OCI-LY7 (cell line): ENCODE results near the gene RCL1. TPM values are rescaled to one million over a fixed set of nuclear protein-coding genes. Genes with fewer than 3 reads are reported as not detected.
"Not testable (repeated sequence)": the region's sequence is repeated elsewhere in the genome, so short reads cannot be mapped to it uniquely, and the experiment has no call there.

Experiments used
- BruUV-seq: library from RNA; stranded (reverse); fragments of 400-500 nt; replicated peaks from 2 replicates; lab custom pipeline; 2021; lab: Mats Ljungman, UMichigan
- CTCF ChIA-PET: fragments of 300-600 bp; sonication (Branson Sonifier 250); formaldehyde crosslinking; loops from one replicate; lab custom pipeline; 2022; ENCODE audit warnings: antibody characterized with exemption; ENCODE audit not compliant: unreplicated experiment; lab: Charles Lee
- POLR2A ChIA-PET: fragments of 300-600 bp; sonication (Branson Sonifier 250); formaldehyde crosslinking; loops from one replicate; lab custom pipeline; 2022; ENCODE audit warnings: antibody characterized with exemption; lab: Charles Lee
- DNase-seq: peaks from one replicate; pipeline ENCODE4 v3.0.0-alpha.2; 2015; ENCODE audit warnings: low spot score
- H2AFZ ChIP-seq: fragments of 200-600 bp; sonication (generic), shearing (Covaris generic); 2 replicates; pipeline ENCODE4 v1.6.1; 2014; ENCODE audit warnings: mild to moderate bottlenecking, antibody characterized with exemption, low read length, moderate library complexity
- H3K27ac ChIP-seq: fragments of 200-600 bp; sonication (generic); 2 replicates; pipeline ENCODE4 v1.5.1; 2014; ENCODE audit warnings: mixed run types, low read depth, mild to moderate bottlenecking, moderate library complexity, low read length, inconsistent platforms; ENCODE audit not compliant: poor library complexity, severe bottlenecking
- H3K36me3 ChIP-seq: fragments of 200-600 bp; sonication (generic); 2 replicates; pipeline ENCODE4 v1.6.1; 2014; ENCODE audit warnings: mild to moderate bottlenecking, antibody characterized with exemption, low read length, moderate library complexity, mixed read lengths; ENCODE audit not compliant: insufficient read depth
- H3K4me1 ChIP-seq: fragments of 200-600 bp; sonication (generic); 2 replicates; pipeline ENCODE4 v1.5.1; 2014; ENCODE audit warnings: mild to moderate bottlenecking, low read length; ENCODE audit not compliant: insufficient read depth, poor library complexity, severe bottlenecking
- H3K4me2 ChIP-seq: fragments of 200-600 bp; sonication (generic); 2 replicates; pipeline ENCODE4 v1.6.1; 2014; ENCODE audit warnings: mild to moderate bottlenecking, low read length
- H3K4me3 ChIP-seq: fragments of 200-600 bp; sonication (generic); 2 replicates; pipeline ENCODE4 v1.5.1; 2014; ENCODE audit warnings: mild to moderate bottlenecking, low read depth, low read length; ENCODE audit not compliant: poor library complexity, severe bottlenecking
- H3K79me2 ChIP-seq: fragments of 200-600 bp; sonication (generic); 2 replicates; pipeline ENCODE4 v1.6.1; 2016; ENCODE audit warnings: low read depth, mild to moderate bottlenecking, low read length, moderate library complexity, mixed read lengths; ENCODE audit not compliant: insufficient read depth
- H3K9me2 ChIP-seq: fragments of 200-600 bp; sonication (generic); 2 replicates; pipeline ENCODE4 v1.6.1; 2016; ENCODE audit warnings: mild to moderate bottlenecking, low read length, mixed read lengths; ENCODE audit not compliant: insufficient read depth
- H3K9me3 ChIP-seq: fragments of 200-600 bp; sonication (generic); 2 replicates; pipeline ENCODE4 v1.6.1; 2014; ENCODE audit warnings: mild to moderate bottlenecking, mixed run types, low read length, mixed read lengths
- H4K20me1 ChIP-seq: fragments of 200-600 bp; sonication (generic); 2 replicates; pipeline ENCODE4 v1.6.1; 2014; ENCODE audit warnings: mild to moderate bottlenecking, antibody characterized with exemption, low read length, moderate library complexity, mixed read lengths; ENCODE audit not compliant: insufficient read depth
- CTCF ChIP-seq: fragments of 200-600 bp; sonication (generic); conservative IDR thresholded peaks from 2 replicates; pipeline ENCODE4 v1.5.1; 2014; ENCODE audit warnings: mild to moderate bottlenecking, antibody characterized with exemption, low read length, moderate library complexity, mixed read lengths
- EZH2phosphoT487 ChIP-seq: fragments of 200-600 bp; sonication (generic); IDR thresholded peaks from 2 replicates; pipeline ENCODE4 v1.6.1; 2018; ENCODE audit warnings: low read depth, borderline replicate concordance, mild to moderate bottlenecking, mixed run types, antibody characterized with exemption, low read length, moderate library complexity, mixed read lengths
- intact Hi-C: fragments of 100-400 bp; cut with micrococcal nuclease; formaldehyde crosslinking; loops from one replicate; pipeline ENCODE4 v1.10.0; 2022; ENCODE audit not compliant: unreplicated experiment
- total RNA-seq, 2 experiments: library from RNA; depleted of rRNA in 1 of 2; stranded (reverse); fragments of >200 nt in 1 of 2; shearing (Covaris generic) in 1 of 2; gene quantifications; 2 replicates each; pipeline ENCODE4 v1.2.3, GENCODE V29; 2014 to 2022

Gene RCL1
- total RNA-seq, 2 experiments from 2014 or later, result 27.5 to 31.3 TPM

GRCh38 chr9:4780651-4781050 lies 12.1 kb upstream of the RCL1 start:
- Histone ChIP-seq H2AFZ (no peak overlapping the region), H3K4me3 (no peak overlapping the region), H3K9me2 (no peaks in the 10 kb centered on the region), H3K79me2 (no peaks in the 10 kb centered on the region), H3K36me3 (no peaks in the 10 kb centered on the region), H4K20me1 (no peaks in the 10 kb centered on the region), H3K27ac (no peak overlapping the region), H3K9me3 (no peaks in the 10 kb centered on the region), H3K4me2 (no peak overlapping the region), H3K4me1 (no peaks in the 10 kb centered on the region)
- TF ChIP-seq EZH2phosphoT487 (no peak), CTCF (no peak)
- no TSS peak for BruUV-seq
- POLR2A ChIA-PET, result interaction anchor here (0.6 kb wide), 1 partner anchor 11 kb away, joined by 3 read pairs; no protein-coding TSS in a partner anchor
- intact Hi-C loops, result no loop called here
- no peak for DNase-seq
- CTCF ChIA-PET, result no interaction called here

GRCh38 chr9:4781408-4781807 lies 11.3 kb upstream of the RCL1 start:
- intact Hi-C loops, result no loop called here
- no peak overlapping the region for H2AFZ ChIP-seq
- no peaks in the 10 kb centered on the region for H3K79me2 ChIP-seq
- no peaks in the 10 kb centered on the region for H3K9me2 ChIP-seq
- H3K9me3 ChIP-seq, result no peaks in the 10 kb centered on the region
- H3K27ac ChIP-seq, result no peak overlapping the region
- H4K20me1 ChIP-seq, result no peaks in the 10 kb centered on the region
- no peak overlapping the region for H3K4me3 ChIP-seq
- no TSS peak for BruUV-seq
- TF ChIP-seq CTCF, result no peak
- no peak for TF ChIP-seq EZH2phosphoT487
- H3K4me2 ChIP-seq, result no peak overlapping the region
- POLR2A ChIA-PET, result interaction anchor here (0.6 kb wide), 2 partner anchors 10 to 116 kb away, joined by 3 read pairs; no protein-coding TSS in a partner anchor
- H3K4me1 ChIP-seq, result no peaks in the 10 kb centered on the region
- DNase-seq, result no peak
- CTCF ChIA-PET, result no interaction called here
- no peaks in the 10 kb centered on the region for H3K36me3 ChIP-seq

DNA sequence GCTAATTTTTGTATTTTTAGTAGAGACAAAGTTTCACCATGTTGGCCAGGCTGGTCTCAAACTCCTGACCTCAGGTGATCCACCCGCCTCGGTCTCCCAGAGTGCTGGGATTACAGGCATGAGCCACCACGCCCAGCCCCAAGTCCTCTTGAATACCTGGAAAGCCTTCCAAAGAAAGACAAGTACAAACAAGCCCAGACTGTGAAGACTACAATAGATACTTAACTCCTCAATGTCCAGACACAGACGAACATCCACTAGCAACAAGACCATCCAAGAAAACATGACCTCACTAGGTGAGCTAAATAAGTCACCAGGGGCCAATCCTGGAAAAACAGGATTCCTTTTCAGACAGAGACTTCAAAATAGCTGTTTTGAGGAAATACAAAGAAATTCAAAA lies 9.6 kb upstream of the RCL1 start:
- H3K79me2 ChIP-seq, DNase-seq, BruUV-seq, H3K9me2 ChIP-seq, intact Hi-C loops, H3K4me3 ChIP-seq, H3K36me3 ChIP-seq, H3K9me3 ChIP-seq, CTCF ChIA-PET, H3K4me2 ChIP-seq, H4K20me1 ChIP-seq, H3K4me1 ChIP-seq, H2AFZ ChIP-seq, H3K27ac ChIP-seq: not testable (repeated sequence)
- POLR2A ChIA-PET, result interaction anchor here (0.6 to 1.5 kb wide), 4 partner anchors 9 to 1269 kb away, joined by 3 to 5 read pairs (median 3); partner anchors contain the start of gene RCL1
